Spleen (tissue), 7 donors: ENCODE measurements around the gene EEF1AKMT4.

Experiments
- CTCF ChIP-seq, 11 experiments: fragments of 200-600 bp in 7 of 11; fragments of 450-650 bp in 4 of 11; sonication (generic) in 4 of 11; IDR thresholded peaks in 8 of 11; conservative IDR thresholded peaks in 3 of 11; 1 replicate in 7 of 11; 2 replicates in 4 of 11; pipeline versions ENCODE4 v1.4.0 to v1.8.0; 2016 to 2021; ENCODE audit warnings: antibody characterized with exemption in 11 of 11, inconsistent platforms in 4 of 11, mild to moderate bottlenecking in 1 of 11
- POLR2A ChIP-seq, 3 donors: fragments of 450-650 bp; IDR thresholded peaks; one replicate each; pipeline ENCODE4 v1.5.1; 2017; ENCODE audit warnings: antibody characterized with exemption in 3 of 3, mild to moderate bottlenecking in 1 of 3
- donor health status: DM: no; HTN: no; CAD: no; lungs with moderate emphysema.
- donor health status: DM: no; HTN: no; CAD: no.
- donor health status: DM: no; HTN: no; CAD: no.

GRCh38 chr3:184299488-184300377 is 50.3 kb downstream of the EEF1AKMT4 start:
- TF ChIP-seq CTCF (IDR thresholded peaks at IDR 0.05 in 8 of 11, conservative IDR thresholded peaks at IDR 0.05 in 3 of 11) (no peak), POLR2A (IDR thresholded peaks at IDR 0.05) (no peak)
